Sigmoid colon (tissue), 4 donors: ENCODE results near the gene DEFB114.

Experiments
- EP300 ChIP-seq, 4 donors: sonication (generic); formaldehyde crosslinking; IDR thresholded peaks; one replicate each; pipeline ENCODE4 v1.6.1; 2017; ENCODE audit warnings: antibody characterized with exemption in 4 of 4
- POLR2A ChIP-seq, 2 donors: fragments of 450-650 bp; IDR thresholded peaks; one replicate each; pipeline ENCODE4 v1.6.1; 2016; ENCODE audit warnings: antibody characterized with exemption in 2 of 2, mild to moderate bottlenecking in 2 of 2, moderate library complexity in 2 of 2
- POLR2AphosphoS5 ChIP-seq, 4 donors: sonication (generic); formaldehyde crosslinking; IDR thresholded peaks; one replicate each; pipeline ENCODE4 v1.6.1; 2017; ENCODE audit warnings: antibody characterized with exemption in 4 of 4
- TF ChIP-seq, protein P1 (sequence below), 4 experiments: fragments of 450-650 bp in 3 of 4; fragments of 200-600 bp in 1 of 4; IDR thresholded peaks; one replicate each; pipeline ENCODE4 v1.5.1; 2016 to 2019; ENCODE audit warnings: antibody characterized with exemption in 4 of 4, mild to moderate bottlenecking in 3 of 4, moderate library complexity in 2 of 4

DNA sequence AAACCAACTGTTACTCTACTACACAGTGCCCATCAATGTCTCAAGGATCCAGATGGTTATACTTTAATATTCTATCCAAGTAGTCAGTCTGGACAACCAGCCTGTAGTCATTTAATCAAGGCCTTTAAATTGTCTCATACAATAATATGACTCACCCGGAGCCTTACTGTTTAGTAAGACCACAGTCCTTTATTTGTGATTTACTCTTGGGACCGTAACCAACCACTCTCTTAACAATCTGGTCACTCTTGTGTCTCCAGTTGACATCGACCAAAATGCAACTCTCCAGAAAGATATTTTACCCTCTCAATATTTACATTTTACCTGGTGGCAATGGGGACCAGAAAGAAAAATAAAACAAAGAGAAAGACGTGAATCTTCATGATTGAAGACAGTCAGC is 14.9 kb downstream of the DEFB114 start:
- TF ChIP-seq POLR2A (IDR thresholded peaks at IDR 0.05): no peak
- TF ChIP-seq, protein P1, sequence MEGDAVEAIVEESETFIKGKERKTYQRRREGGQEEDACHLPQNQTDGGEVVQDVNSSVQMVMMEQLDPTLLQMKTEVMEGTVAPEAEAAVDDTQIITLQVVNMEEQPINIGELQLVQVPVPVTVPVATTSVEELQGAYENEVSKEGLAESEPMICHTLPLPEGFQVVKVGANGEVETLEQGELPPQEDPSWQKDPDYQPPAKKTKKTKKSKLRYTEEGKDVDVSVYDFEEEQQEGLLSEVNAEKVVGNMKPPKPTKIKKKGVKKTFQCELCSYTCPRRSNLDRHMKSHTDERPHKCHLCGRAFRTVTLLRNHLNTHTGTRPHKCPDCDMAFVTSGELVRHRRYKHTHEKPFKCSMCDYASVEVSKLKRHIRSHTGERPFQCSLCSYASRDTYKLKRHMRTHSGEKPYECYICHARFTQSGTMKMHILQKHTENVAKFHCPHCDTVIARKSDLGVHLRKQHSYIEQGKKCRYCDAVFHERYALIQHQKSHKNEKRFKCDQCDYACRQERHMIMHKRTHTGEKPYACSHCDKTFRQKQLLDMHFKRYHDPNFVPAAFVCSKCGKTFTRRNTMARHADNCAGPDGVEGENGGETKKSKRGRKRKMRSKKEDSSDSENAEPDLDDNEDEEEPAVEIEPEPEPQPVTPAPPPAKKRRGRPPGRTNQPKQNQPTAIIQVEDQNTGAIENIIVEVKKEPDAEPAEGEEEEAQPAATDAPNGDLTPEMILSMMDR (IDR thresholded peaks at IDR 0.05): no peak
- TF ChIP-seq POLR2AphosphoS5 (IDR thresholded peaks at IDR 0.05): no peak
- no peak for TF ChIP-seq EP300 (IDR thresholded peaks at IDR 0.05)
